SK-N-SH (cell line): ENCODE measurements around the gene ITFG1.

Source experiments
- EP300 ChIP-seq, 2 experiments: IDR thresholded peaks; 2 replicates each; pipeline versions ENCODE4 v1.4.0 to v1.6.1; 2012; ENCODE audit warnings: borderline replicate concordance in 1 of 2, low read depth in 1 of 2, low read length in 1 of 2
- FOXJ3 ChIP-seq: sonication (generic); formaldehyde crosslinking; IDR thresholded peaks from 2 replicates; pipeline ENCODE4 v1.5.1; 2020; ENCODE audit warnings: mild to moderate bottlenecking, missing genetic modification reagents
- POLR2AphosphoS5 ChIP-seq: IDR thresholded peaks from 2 replicates; pipeline ENCODE4 v1.6.1; 2012; ENCODE audit warnings: low read depth, low read length
- RCOR1 ChIP-seq: fragments of 150-350 bp; IDR thresholded peaks from 2 replicates; pipeline ENCODE4 v1.6.1; 2017; ENCODE audit warnings: antibody characterized with exemption, low read length
- RFX5 ChIP-seq: IDR thresholded peaks from 2 replicates; pipeline ENCODE4 v1.6.1; 2012; ENCODE audit warnings: mild to moderate bottlenecking, improper control_type of control experiment, low read length
- SIN3A ChIP-seq: IDR thresholded peaks from 2 replicates; pipeline ENCODE4 v1.6.1; 2012; ENCODE audit warnings: low read depth, mild to moderate bottlenecking, low read length, moderate library complexity, borderline replicate concordance
- TAF1 ChIP-seq: IDR thresholded peaks from 2 replicates; pipeline ENCODE4 v1.6.1; 2012; ENCODE audit warnings: low read depth, mild to moderate bottlenecking, low read length, moderate library complexity, borderline replicate concordance
- TF ChIP-seq, protein P1 (sequence below): IDR thresholded peaks from 2 replicates; pipeline ENCODE4 v1.4.0; 2012; ENCODE audit warnings: low read depth
- TF ChIP-seq, protein P2 (sequence below): fragments of 200-600 bp; sonication (generic); IDR thresholded peaks from 2 replicates; pipeline ENCODE4 v1.6.1; 2017; ENCODE audit warnings: antibody characterized with exemption, mild to moderate bottlenecking, moderate library complexity

DNA sequence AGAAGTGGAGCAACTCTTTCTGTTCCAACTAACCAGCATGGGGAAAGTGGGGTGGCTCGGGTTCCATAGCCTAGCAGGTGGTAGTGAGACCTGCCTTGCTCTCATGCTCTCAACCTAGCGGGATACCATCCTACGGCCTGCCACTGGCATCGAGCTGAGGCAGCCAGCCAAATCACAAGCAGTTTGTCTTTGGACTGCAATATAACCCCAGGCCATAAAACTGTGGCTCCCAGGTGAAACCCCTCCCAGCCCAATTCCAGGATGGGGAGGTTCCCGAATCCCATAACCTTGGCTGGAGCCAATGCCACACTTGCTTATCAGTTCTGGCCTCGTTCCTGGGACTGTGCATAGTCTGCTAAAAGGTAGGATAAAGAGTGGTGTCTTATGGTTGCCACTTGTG, 161.3 kb downstream of the ITFG1 start:
- TF ChIP-seq RCOR1, result no peak
- no peak for TF ChIP-seq RFX5
- TF ChIP-seq, protein P1, sequence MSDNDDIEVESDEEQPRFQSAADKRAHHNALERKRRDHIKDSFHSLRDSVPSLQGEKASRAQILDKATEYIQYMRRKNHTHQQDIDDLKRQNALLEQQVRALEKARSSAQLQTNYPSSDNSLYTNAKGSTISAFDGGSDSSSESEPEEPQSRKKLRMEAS, result no peak
- TF ChIP-seq, protein P2, sequence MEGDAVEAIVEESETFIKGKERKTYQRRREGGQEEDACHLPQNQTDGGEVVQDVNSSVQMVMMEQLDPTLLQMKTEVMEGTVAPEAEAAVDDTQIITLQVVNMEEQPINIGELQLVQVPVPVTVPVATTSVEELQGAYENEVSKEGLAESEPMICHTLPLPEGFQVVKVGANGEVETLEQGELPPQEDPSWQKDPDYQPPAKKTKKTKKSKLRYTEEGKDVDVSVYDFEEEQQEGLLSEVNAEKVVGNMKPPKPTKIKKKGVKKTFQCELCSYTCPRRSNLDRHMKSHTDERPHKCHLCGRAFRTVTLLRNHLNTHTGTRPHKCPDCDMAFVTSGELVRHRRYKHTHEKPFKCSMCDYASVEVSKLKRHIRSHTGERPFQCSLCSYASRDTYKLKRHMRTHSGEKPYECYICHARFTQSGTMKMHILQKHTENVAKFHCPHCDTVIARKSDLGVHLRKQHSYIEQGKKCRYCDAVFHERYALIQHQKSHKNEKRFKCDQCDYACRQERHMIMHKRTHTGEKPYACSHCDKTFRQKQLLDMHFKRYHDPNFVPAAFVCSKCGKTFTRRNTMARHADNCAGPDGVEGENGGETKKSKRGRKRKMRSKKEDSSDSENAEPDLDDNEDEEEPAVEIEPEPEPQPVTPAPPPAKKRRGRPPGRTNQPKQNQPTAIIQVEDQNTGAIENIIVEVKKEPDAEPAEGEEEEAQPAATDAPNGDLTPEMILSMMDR, result no peak
- TF ChIP-seq TAF1, result no peak
- no peak for TF ChIP-seq FOXJ3 (CRISPR knock-in tag)
- TF ChIP-seq POLR2AphosphoS5, result no peak
- no peak for TF ChIP-seq SIN3A
- TF ChIP-seq EP300 (IDR thresholded peaks at IDR 0.05; ENCODE audit: borderline replicate concordance in 1 of 2, low read depth in 1 of 2, low read length in 1 of 2), result no peak
